Skeletal muscle tissue (tissue), 5 donors: Measurements from ENCODE around the gene GTF2IRD2. TPM values are rescaled to one million over a fixed set of nuclear protein-coding genes. Genes with fewer than 3 reads are reported as not detected.
"Not testable (repeated sequence)": the region's sequence is repeated elsewhere in the genome, so short reads cannot be mapped to it uniquely, and the experiment has no call there.

Experiments
- H3K27ac ChIP-seq: one replicate; pipeline ENCODE4 v1.7.0; 2013; ENCODE audit warnings: mild to moderate bottlenecking, low read depth, low read length, inconsistent platforms
- H3K27me3 ChIP-seq, 3 donors: one replicate each; pipeline ENCODE4 v1.7.0; 2013; ENCODE audit warnings: low read length in 3 of 3; ENCODE audit not compliant: control insufficient read depth in 3 of 3, insufficient read depth in 3 of 3
- H3K36me3 ChIP-seq, 3 donors: one replicate each; pipeline ENCODE4 v1.7.0; 2013; ENCODE audit warnings: low read length in 3 of 3; ENCODE audit not compliant: control insufficient read depth in 3 of 3, insufficient read depth in 3 of 3
- H3K4me1 ChIP-seq, 3 donors: one replicate each; pipeline ENCODE4 v1.7.0; 2013; ENCODE audit warnings: low read length in 3 of 3, mild to moderate bottlenecking in 3 of 3; ENCODE audit not compliant: control insufficient read depth in 3 of 3, insufficient read depth in 3 of 3
- H3K4me3 ChIP-seq, 3 donors: one replicate each; pipeline ENCODE4 v1.7.0; 2013; ENCODE audit warnings: low read length in 3 of 3
- H3K9ac ChIP-seq, 3 donors: one replicate each; pipeline ENCODE4 v1.7.0; 2013; ENCODE audit warnings: low read length in 3 of 3, mild to moderate bottlenecking in 3 of 3, moderate library complexity in 2 of 3, low read depth in 1 of 3
- H3K9me3 ChIP-seq, 3 donors: one replicate each; pipeline ENCODE4 v1.7.0; 2013; ENCODE audit warnings: low read length in 3 of 3; ENCODE audit not compliant: control insufficient read depth in 3 of 3
- small RNA-seq: library from RNA; depleted of rRNA; stranded (forward); fragments of <200 nt; gene quantifications from one replicate; pipeline ENCODE3, GENCODE V24; 2014
- total RNA-seq: library from RNA; depleted of rRNA; stranded (reverse); fragments of >200 nt; gene quantifications from one replicate; pipeline ENCODE4 v1.2.3, GENCODE V29; 2014
- donor health status: Osteomylitis.

The GTF2IRD2 gene
- total RNA-seq, 1 donor from 2014 or later, result 36.0 TPM

DNA sequence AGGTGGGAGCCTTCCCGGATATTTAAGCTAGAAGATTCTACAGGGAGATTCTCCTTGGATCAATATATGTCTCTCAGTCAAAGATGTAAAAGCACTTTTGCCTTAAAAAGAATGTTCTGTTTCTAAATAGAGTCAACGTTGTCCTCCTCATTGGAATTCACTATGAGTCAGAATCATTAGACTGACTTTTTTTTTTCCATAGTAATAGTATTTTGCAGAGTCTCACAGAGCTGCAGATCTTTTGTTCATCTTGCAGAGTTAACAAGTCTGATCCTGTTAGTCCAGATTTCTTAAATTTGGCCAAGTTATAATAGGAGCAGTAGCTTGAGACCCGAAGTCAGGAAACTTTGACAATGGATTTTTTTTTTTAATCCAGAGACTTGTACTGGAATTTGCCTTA, 92.4 kb downstream of the GTF2IRD2 start:
- not testable (repeated sequence) for H3K9me3 ChIP-seq, H3K27ac ChIP-seq, H3K27me3 ChIP-seq, H3K4me1 ChIP-seq, H3K36me3 ChIP-seq, H3K4me3 ChIP-seq, H3K9ac ChIP-seq

DNA sequence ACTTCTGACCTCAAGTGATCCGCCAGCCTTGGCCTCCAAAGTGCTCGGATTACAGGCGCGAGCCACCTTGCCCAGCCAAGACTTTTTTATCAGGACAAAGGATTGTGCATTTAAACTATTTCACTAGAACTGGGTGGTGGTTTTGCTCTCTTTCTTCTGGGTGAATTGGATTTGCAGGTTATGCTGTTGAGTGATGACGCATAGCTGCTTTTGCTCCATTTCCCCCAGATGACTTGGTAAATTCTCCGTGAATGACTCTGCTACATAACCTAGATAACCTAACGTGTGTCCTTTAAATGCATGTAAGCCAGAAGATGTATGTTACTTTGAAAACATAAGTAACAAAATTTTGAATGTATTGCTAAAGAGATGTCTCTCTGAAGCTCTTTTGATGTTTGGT, 93.1 kb downstream of the GTF2IRD2 start:
- not testable (repeated sequence) for H3K27ac ChIP-seq, H3K9me3 ChIP-seq, H3K4me1 ChIP-seq, H3K36me3 ChIP-seq, H3K9ac ChIP-seq, H3K4me3 ChIP-seq, H3K27me3 ChIP-seq

DNA sequence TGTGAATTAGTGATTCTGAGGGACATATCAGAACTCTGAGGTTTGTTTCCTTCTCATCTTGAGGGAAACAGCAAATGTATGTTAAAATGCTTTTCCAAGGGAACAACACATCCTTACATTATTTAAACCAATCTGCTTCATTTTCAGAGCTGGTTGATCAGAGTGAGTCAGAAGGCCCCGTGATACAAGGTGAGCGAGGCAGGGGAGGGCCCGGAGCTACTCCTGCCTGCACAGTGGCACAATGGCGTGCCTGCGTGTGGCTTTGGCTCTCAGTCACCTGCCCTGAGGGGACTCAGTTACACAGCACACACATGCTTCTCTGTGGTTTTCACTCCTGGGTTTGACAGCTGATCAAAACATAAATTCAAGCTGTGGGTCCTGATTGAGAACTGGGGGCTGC, 94.7 kb downstream of the GTF2IRD2 start:
- not testable (repeated sequence) for H3K27ac ChIP-seq, H3K27me3 ChIP-seq, H3K4me3 ChIP-seq, H3K9me3 ChIP-seq, H3K9ac ChIP-seq, H3K36me3 ChIP-seq, H3K4me1 ChIP-seq

DNA sequence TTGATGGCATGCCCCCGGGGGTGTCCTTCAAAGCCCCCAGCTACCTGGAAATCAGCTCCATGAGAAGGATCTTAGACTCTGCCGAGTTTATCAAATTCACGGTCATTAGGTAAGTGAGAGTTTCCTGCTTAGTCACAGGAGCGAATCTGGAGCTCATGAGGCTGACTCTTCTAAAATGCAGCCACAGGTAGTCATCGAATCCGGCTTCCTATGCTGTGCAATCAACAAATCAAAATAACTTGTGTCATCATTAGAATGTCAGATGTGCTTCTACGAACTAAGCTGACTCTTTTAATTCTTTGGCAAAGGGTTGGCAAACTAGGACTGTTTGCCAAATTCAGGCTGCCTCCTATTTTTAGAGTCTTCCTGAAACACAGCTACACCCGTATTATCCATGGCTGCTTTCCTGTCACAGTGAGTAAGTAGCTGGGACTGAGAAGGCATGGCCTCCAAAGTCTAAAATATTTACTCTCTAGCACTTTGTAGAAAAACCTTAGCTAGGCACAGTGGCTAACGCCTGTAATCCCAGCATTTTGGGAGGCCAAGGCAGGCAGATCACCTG, 97.4 kb downstream of the GTF2IRD2 start:
- H3K9ac ChIP-seq, H3K4me3 ChIP-seq, H3K27me3 ChIP-seq, H3K36me3 ChIP-seq, H3K9me3 ChIP-seq, H3K27ac ChIP-seq, H3K4me1 ChIP-seq: not testable (repeated sequence)

Small RNAs within 50 kb of the gene (small RNA-seq; reads per million reads assigned to genes)
- gene RF00019, result not detected

Other genes starting within 250 kb of the GTF2IRD2 start
- 122 TPM for gene GTF2I, start 193.9 kb downstream of the GTF2IRD2 start, total RNA-seq
- 1.6 TPM for gene NCF1, start 77.6 kb downstream of the GTF2IRD2 start, total RNA-seq
- 15.1 TPM for gene CASTOR2, start 113.1 kb upstream of the GTF2IRD2 start, total RNA-seq
- 28.7 TPM for gene RCC1L, start 222.2 kb upstream of the GTF2IRD2 start, total RNA-seq
- gene GTF2IRD2B, start 241.0 kb upstream of the GTF2IRD2 start, total RNA-seq, result 38.1 TPM